Measurements from ENCODE around the gene MRRF.

The MRRF gene

DNA sequence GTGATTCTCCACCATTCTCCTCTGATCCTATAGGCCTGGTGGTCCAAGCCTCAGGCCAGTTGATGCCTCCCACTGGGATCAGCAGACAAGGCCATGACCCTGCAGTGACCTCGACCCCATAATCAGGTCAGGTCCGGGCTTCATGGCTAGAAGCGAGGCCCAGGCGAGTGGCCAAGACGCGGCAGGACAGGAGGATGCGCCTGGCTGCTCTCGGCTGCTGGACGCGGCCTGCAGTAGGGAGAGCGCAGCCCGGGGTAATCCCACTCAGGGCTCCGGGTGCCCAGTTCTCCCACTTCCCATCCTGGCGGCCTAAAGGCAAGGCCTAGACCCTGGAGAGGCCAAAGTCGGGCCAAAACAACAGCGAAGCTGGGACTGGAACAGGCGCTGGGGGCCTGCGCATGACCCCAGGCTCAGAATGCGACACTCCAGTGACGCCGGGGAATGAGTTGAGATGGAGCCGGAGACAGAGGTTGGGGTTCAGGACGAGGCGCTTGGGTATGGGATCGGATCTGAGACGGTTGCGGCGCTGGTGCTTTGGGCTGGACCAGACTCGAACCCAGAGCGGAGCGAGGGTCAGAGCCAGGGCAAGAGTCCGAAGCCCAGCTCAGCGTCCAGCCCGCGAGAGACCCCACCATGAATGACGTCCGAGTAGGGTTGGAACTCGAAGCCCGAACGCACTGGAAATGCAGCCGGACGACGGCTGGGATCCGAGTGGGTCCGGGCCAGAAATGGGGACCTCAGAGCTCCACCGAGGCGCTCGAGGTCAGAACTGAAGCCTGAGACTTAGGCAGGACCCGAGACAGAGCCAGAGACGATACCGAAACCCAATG lies 39.2 kb upstream of the MRRF start:
- TF ChIP-seq CTCF (IDR thresholded peaks at IDR 0.05; ENCODE audit: low read depth, low read length): no peak
- in situ Hi-C loops (cut with HindIII; ENCODE audit: low sequenced_read_pairs): no loop called here
- DNase-seq (ENCODE audit: low read depth, low spot score): no peak
- no peak overlapping the region for H3K4me3 ChIP-seq (ENCODE audit: low read depth, low read length)

GRCh38 chr9:122226142-122226757 lies 38.4 kb upstream of the MRRF start:
- no peak for TF ChIP-seq CTCF (IDR thresholded peaks at IDR 0.05; ENCODE audit: low read depth, low read length)
- no peak for DNase-seq (ENCODE audit: low read depth, low spot score)
- in situ Hi-C loops (cut with HindIII; ENCODE audit: low sequenced_read_pairs): no loop called here
- no peak overlapping the region for H3K4me3 ChIP-seq (ENCODE audit: low read depth, low read length)

DNA sequence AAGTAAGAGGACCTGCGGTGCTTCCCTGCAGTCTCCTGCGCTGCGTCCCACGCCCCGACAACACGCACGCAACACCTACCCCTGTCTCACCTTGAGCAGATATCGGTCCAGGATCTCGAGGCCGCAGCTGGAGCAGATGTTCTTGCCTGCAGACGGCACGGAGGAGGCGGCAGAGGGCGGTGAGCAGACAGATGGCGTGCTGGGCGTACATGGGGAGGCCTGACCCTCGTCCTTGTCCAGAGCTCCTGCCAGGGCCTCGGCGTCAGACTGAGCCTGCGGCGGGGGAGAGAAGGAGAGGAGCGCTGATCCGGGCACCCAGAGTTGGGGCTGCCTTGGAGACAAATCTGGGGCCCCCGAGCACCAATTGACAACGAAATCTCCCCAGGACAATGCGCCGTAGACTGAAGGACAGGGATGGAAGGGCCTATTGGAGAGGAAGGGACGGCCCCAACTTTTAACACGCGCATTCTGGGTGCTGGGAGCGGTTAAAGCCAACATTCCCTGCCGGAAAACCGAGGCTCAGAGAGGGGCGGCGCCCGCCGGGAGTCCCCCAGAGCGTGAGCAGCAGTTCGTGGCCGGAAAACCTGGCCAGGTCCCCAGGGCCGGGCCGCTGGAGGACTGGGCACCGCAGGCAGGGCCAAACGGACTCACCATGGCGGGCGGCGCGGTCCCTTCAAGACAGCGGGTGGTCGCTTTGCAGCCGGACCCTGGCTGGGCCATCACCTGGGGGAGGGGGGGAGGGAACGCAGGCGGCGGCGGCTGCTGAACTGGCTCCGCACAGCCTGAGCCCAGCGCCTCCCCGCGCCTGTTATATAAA lies 37.7 kb upstream of the MRRF start:
- no peak overlapping the region for H3K4me3 ChIP-seq (ENCODE audit: low read depth, low read length)
- in situ Hi-C loops (cut with HindIII; ENCODE audit: low sequenced_read_pairs): no loop called here
- no peak for DNase-seq (ENCODE audit: low read depth, low spot score)
- no peak for TF ChIP-seq CTCF (IDR thresholded peaks at IDR 0.05; ENCODE audit: low read depth, low read length)

GRCh38 chr9:122227575-122227900 lies 37.1 kb upstream of the MRRF start:
- H3K4me3 ChIP-seq (ENCODE audit: low read depth, low read length): no peak overlapping the region
- no peak for DNase-seq (ENCODE audit: low read depth, low spot score)
- TF ChIP-seq CTCF (IDR thresholded peaks at IDR 0.05; ENCODE audit: low read depth, low read length): no peak
- in situ Hi-C loops (cut with HindIII; ENCODE audit: low sequenced_read_pairs): no loop called here

DNA sequence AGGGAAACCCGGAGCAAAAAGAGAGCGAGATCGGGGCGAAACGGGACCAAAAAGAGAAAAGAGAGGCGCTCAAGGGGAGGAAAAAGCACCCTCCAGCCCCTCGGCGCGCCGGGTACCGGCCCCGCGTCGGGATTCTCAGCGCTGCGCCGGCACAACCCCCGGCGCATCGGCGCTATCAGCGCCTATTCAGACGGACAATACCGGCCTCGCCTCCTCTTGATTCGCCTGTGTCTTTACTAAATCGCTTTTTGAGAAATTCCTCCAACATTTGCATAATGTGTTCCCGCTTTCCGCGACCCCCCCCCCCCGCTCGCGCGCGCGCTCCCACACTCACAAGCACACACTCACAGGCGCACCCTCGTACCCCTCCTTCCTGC lies 36.5 kb upstream of the MRRF start:
- DNase-seq (ENCODE audit: low read depth, low spot score): no peak
- no peak for TF ChIP-seq CTCF (IDR thresholded peaks at IDR 0.05; ENCODE audit: low read depth, low read length)
- in situ Hi-C loops (cut with HindIII; ENCODE audit: low sequenced_read_pairs): no loop called here
- no peak overlapping the region for H3K4me3 ChIP-seq (ENCODE audit: low read depth, low read length)

DNA sequence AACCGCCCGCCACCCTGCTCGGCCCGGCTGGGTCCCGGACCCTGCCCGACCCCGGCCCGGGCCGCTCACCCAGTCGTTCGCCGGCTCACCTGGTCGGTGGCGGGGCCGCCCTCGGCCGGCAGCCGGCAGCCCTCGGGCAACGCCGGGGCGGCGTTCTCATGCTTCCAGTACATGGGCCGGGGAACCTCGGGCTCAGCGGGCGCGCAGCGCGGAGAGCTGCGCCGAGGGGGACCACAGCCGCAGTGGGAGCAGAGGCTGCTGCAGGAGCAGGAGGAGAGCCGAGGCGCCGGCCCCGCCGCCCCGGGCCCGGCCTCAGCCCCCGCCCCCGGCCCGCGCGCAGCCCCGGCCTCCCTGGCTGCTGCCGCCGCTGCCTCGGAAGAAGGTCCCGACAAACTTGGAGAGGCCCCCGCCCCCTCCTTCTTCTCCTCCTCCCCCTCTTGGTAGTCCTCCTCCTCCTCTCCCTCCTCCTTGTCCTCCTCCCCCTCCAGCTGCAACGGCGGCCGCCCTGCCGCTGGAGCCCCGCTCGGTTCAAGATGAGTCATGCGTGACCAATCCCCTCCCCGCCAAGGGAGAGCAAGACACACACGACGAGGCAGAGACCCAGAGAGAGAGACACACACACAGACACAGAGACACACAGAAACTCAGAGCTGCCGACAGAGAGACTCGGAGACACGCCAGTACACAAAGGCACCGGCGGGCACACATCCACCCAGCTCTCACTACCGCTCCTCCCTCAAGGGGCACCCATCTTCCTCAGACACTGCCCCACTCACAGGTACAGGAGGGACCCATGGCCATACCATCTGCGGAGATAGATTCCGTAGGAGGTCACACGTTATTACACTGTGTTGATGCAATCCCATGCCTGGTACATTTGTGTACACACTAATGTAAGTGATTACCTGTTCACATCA lies 35.9 kb upstream of the MRRF start, which contains the start of gene LHX6:
TSS of gene LHX6 (minus strand) at position 390 of the 917 bp plus-strand sequence. CDS start at position 173, 217 bp downstream.
- peak; percentile 22 for DNase-seq (ENCODE audit: low read depth, low spot score)
- in situ Hi-C loops (cut with HindIII; ENCODE audit: low sequenced_read_pairs): no loop called here
- no peak for TF ChIP-seq CTCF (IDR thresholded peaks at IDR 0.05; ENCODE audit: low read depth, low read length)
- no peak within 1 kb of the TSS for H3K4me3 ChIP-seq (ENCODE audit: low read depth, low read length)
